ENCODE data around the gene SPATA18.

Gene SPATA18

DNA sequence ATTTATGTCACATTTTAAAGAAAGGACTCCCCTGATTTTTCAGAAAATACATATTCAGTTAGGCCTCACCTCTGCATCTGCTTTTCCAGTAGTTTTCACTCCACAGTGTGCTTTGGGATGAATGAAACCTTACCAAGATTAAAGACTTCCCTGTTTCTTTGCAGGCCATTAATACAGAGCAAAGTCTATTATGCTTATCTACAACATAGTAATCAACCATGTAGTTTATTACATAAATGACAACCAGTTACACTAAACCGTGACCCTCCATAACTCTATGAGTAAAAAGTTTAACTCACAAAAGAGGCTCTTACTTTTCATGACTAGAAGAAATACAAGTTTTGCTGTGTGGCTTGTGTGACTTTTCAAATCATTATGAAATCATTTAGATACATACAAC lies 33.3 kb upstream of the SPATA18 start:
- H3K36me3 ChIP-seq (ENCODE audit: control insufficient read depth, insufficient read depth, low read length): peaks cover 6% of the 10 kb centered on the region
- 0% methylated on average over 1 of the region's 1 CpG; no CpG with 5 or more reads in 1 of the 2 experiments for WGBS, 2 experiments
- H3K4me1 ChIP-seq (ENCODE audit: control insufficient read depth, insufficient read depth, low read length): peaks cover 5% of the 10 kb centered on the region
- no peak overlapping the region for H3K27ac ChIP-seq (ENCODE audit: insufficient read depth, low read depth, low read length, poor library complexity, severe bottlenecking)
- H3K4me3 ChIP-seq (ENCODE audit: insufficient read depth, low read depth, low read length): no peak overlapping the region
- H3K9me3 ChIP-seq (ENCODE audit: control insufficient read depth, low read length): no peaks in the 10 kb centered on the region
- H3K27me3 ChIP-seq (ENCODE audit: control insufficient read depth, insufficient read depth, low read length, poor library complexity, severe bottlenecking): no peaks in the 10 kb centered on the region

DNA sequence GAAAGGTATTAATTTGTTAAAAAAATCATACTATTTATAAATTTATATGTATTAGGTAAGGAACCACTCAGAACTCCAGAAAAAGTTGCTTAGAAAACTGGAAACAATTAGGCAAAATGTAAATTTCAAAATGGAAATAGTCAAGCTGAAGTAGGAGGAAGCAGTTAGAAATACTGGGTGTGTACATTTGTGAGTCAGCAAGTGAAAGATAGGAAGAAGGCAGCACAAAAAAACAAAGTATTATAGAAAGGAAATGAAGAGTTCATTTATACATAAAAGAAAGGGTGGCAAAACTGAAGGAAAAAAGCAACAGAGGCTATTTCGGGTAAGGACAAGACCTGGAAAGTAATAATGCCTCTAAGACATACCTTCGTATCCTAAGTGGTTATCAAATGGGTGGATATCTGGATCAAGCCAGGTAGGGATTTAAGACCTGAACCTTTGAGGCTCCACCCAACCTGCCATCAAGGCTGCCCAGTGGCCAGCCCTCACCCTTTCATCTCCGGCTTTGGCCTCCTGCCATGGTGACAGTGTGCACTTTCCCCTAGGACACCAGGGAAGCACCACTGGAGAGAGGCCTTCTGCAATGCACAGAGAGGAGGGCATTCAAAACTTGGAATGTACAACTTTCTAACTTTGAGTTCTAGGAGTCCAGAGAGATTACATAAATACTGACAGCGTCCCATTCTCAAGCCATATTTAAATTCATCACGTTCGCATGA lies 31.0 kb upstream of the SPATA18 start, which contains the start of gene LRRC66:
TSS of gene LRRC66 (minus strand) at position 428 of the 722 bp plus-strand sequence. CDS start 2,750 bp downstream, outside the sequence.
- WGBS, 2 experiments: 92 to 93% methylated on average over 6 of the region's 6 CpGs
- no peaks in the 10 kb centered on the region for H3K9me3 ChIP-seq (ENCODE audit: control insufficient read depth, low read length)
- H3K4me1 ChIP-seq (ENCODE audit: control insufficient read depth, insufficient read depth, low read length): peaks cover 1% of the 10 kb centered on the region
- H3K4me3 ChIP-seq (ENCODE audit: insufficient read depth, low read depth, low read length): no peak within 1 kb of the TSS
- no peak within 1 kb of the TSS for H3K27ac ChIP-seq (ENCODE audit: insufficient read depth, low read depth, low read length, poor library complexity, severe bottlenecking)
- peaks cover 16% of the 10 kb centered on the region for H3K36me3 ChIP-seq (ENCODE audit: control insufficient read depth, insufficient read depth, low read length)
- H3K27me3 ChIP-seq (ENCODE audit: control insufficient read depth, insufficient read depth, low read length, poor library complexity, severe bottlenecking): no peaks in the 10 kb centered on the region

DNA sequence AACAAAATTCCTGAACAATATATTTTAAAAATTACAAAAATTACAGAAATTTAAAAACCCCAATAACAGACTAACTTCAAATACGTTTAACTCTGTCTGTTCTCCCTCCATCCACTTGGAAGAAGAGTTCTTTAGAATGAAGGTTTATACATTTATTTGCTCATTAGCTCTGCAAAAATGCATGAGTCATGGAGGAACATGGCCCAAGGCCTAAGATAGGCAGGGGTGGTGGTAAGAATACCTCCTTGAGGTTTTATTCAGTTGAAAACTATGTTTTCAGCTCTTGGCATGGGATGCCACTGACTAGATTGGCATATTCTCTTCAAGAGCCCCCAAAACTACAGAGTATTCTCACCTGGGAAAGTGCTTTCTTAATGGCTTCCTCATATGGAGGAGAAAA lies 22.1 kb upstream of the SPATA18 start:
- Histone ChIP-seq H3K4me1 (ENCODE audit: control insufficient read depth, insufficient read depth, low read length) (no peaks in the 10 kb centered on the region), H3K4me3 (ENCODE audit: insufficient read depth, low read depth, low read length) (no peak overlapping the region), H3K27me3 (ENCODE audit: control insufficient read depth, insufficient read depth, low read length, poor library complexity, severe bottlenecking) (no peaks in the 10 kb centered on the region), H3K27ac (ENCODE audit: insufficient read depth, low read depth, low read length, poor library complexity, severe bottlenecking) (no peak overlapping the region), H3K9me3 (ENCODE audit: control insufficient read depth, low read length) (no peaks in the 10 kb centered on the region), H3K36me3 (ENCODE audit: control insufficient read depth, insufficient read depth, low read length) (peaks cover 23% of the 10 kb centered on the region)
- 100% methylated on average over 1 of the region's 1 CpG; no CpG with 5 or more reads in 1 of the 2 experiments for WGBS, 2 experiments

DNA sequence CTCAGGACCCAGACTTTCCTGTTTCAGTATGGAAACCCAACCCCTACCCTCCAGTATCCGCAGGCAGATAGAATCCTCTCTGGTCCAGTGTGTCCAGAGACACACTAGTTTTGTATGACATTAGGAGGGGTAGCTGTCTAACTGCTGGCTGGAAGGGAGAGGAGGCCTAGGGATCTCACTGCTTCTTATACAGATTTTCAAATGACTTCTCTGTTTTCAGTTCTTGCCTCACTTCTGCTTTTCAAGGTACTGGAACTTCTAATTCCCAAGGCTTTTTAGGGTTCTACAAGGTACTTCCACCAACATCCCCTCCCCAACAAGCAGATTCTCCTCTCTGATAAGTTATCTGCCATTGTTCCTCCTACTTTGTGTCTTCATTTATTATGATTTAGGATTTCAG lies 19.1 kb upstream of the SPATA18 start:
- H3K4me1 ChIP-seq (ENCODE audit: control insufficient read depth, insufficient read depth, low read length): peaks cover 12% of the 10 kb centered on the region
- 92% methylated on average over 1 of the region's 1 CpG; no CpG with 5 or more reads in 1 of the 2 experiments for WGBS, 2 experiments
- no peaks in the 10 kb centered on the region for H3K27me3 ChIP-seq (ENCODE audit: control insufficient read depth, insufficient read depth, low read length, poor library complexity, severe bottlenecking)
- no peaks in the 10 kb centered on the region for H3K9me3 ChIP-seq (ENCODE audit: control insufficient read depth, low read length)
- H3K4me3 ChIP-seq (ENCODE audit: insufficient read depth, low read depth, low read length): no peak overlapping the region
- H3K27ac ChIP-seq (ENCODE audit: insufficient read depth, low read depth, low read length, poor library complexity, severe bottlenecking): no peak overlapping the region
- peaks cover 18% of the 10 kb centered on the region for H3K36me3 ChIP-seq (ENCODE audit: control insufficient read depth, insufficient read depth, low read length)

DNA sequence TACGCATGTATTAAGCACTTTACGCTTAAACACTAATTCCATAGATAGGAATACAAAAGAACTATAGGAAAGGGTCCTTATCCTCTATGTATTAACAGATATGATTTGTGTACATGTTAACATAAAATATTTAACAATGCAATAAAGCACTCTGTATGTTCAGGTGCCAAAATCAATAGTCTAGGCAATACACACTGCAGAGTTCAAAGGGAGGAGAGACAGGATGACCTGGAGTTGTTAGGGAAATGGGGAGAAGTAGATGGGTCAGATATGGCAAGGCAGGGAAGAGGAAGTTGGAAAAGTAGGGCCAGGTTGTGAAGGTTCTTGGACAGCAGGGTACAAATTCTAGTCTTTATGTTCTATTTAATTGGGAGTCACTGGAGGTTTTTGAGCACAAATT lies 15.9 kb upstream of the SPATA18 start:
- Histone ChIP-seq H3K4me1 (ENCODE audit: control insufficient read depth, insufficient read depth, low read length) (peaks cover 14% of the 10 kb centered on the region), H3K4me3 (ENCODE audit: insufficient read depth, low read depth, low read length) (no peak overlapping the region), H3K27me3 (ENCODE audit: control insufficient read depth, insufficient read depth, low read length, poor library complexity, severe bottlenecking) (peaks cover 6% of the 10 kb centered on the region), H3K27ac (ENCODE audit: insufficient read depth, low read depth, low read length, poor library complexity, severe bottlenecking) (no peak overlapping the region), H3K36me3 (ENCODE audit: control insufficient read depth, insufficient read depth, low read length) (peaks cover 6% of the 10 kb centered on the region), H3K9me3 (ENCODE audit: control insufficient read depth, low read length) (no peaks in the 10 kb centered on the region)
- WGBS, 2 experiments: 100% methylated on average over 2 of the region's 2 CpGs; no CpG with 5 or more reads in 1 of the 2 experiments

DNA sequence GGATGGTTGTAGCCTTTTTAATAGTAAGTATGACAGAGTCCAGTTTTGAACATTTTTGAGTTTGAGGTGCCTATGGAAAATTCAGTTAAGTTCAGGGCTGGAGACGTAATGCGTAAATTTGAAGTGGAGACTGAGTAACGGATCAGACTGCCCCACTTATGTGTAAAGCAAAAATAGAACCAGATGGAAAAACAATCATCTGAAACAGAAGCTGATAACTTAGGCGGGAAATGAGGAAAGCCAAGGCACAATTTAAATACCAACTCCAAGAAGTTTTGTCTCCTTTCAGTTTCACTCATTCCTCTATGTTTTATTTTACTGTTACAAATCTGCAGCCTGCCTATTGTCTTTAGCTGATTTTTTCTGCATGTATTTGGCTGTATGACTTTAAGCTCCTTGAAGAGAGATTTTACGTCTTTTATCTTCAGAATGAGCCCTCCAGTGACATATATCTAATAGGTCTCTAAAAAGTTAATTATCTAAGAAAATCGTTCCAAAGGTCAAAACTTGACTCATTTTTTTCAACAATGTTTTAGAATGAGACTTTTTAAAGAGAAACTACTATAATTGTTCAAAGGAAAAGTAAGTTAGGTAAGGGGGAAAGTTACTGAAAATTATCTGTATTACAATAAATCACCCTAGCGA lies 14.1 kb upstream of the SPATA18 start:
- H3K36me3 ChIP-seq (ENCODE audit: control insufficient read depth, insufficient read depth, low read length): peaks cover 6% of the 10 kb centered on the region
- H3K27me3 ChIP-seq (ENCODE audit: control insufficient read depth, insufficient read depth, low read length, poor library complexity, severe bottlenecking): peaks cover 6% of the 10 kb centered on the region
- H3K4me1 ChIP-seq (ENCODE audit: control insufficient read depth, insufficient read depth, low read length): peaks cover 14% of the 10 kb centered on the region
- H3K9me3 ChIP-seq (ENCODE audit: control insufficient read depth, low read length): no peaks in the 10 kb centered on the region
- WGBS, 2 experiments: 82 to 90% methylated on average over 4 to 6 of the region's 7 CpGs
- H3K27ac ChIP-seq (ENCODE audit: insufficient read depth, low read depth, low read length, poor library complexity, severe bottlenecking): no peak overlapping the region
- H3K4me3 ChIP-seq (ENCODE audit: insufficient read depth, low read depth, low read length): peak overlapping the region; percentile 83

DNA sequence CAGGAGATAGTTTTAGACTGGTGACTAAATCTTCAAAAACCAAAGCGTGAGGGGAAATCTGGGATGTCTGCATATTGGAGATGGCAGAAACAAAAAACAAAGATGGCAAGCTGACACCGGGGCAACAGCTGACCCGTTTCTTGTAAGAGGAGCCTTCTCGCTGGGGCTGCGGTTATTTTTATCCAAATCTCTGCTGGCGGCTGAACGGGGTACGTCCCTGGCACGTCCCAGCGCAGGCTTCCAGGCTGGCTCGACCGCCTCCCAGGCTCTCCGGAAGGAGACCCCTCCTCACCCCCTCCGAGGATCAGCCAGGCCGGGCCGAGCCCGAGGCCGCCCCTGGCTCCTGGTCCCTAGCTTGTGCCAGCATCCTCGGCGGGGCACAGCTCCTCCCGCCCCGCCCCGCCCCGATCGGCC lies 13.4 kb upstream of the SPATA18 start:
- 0% methylated on average over 25 of the region's 25 CpGs for WGBS, 2 experiments
- Histone ChIP-seq H3K9me3 (ENCODE audit: control insufficient read depth, low read length) (no peaks in the 10 kb centered on the region), H3K4me1 (ENCODE audit: control insufficient read depth, insufficient read depth, low read length) (peaks cover 14% of the 10 kb centered on the region), H3K27ac (ENCODE audit: insufficient read depth, low read depth, low read length, poor library complexity, severe bottlenecking) (no peak overlapping the region), H3K27me3 (ENCODE audit: control insufficient read depth, insufficient read depth, low read length, poor library complexity, severe bottlenecking) (peaks cover 6% of the 10 kb centered on the region), H3K4me3 (ENCODE audit: insufficient read depth, low read depth, low read length) (peak overlapping the region; percentile 83), H3K36me3 (ENCODE audit: control insufficient read depth, insufficient read depth, low read length) (peaks cover 6% of the 10 kb centered on the region)

DNA sequence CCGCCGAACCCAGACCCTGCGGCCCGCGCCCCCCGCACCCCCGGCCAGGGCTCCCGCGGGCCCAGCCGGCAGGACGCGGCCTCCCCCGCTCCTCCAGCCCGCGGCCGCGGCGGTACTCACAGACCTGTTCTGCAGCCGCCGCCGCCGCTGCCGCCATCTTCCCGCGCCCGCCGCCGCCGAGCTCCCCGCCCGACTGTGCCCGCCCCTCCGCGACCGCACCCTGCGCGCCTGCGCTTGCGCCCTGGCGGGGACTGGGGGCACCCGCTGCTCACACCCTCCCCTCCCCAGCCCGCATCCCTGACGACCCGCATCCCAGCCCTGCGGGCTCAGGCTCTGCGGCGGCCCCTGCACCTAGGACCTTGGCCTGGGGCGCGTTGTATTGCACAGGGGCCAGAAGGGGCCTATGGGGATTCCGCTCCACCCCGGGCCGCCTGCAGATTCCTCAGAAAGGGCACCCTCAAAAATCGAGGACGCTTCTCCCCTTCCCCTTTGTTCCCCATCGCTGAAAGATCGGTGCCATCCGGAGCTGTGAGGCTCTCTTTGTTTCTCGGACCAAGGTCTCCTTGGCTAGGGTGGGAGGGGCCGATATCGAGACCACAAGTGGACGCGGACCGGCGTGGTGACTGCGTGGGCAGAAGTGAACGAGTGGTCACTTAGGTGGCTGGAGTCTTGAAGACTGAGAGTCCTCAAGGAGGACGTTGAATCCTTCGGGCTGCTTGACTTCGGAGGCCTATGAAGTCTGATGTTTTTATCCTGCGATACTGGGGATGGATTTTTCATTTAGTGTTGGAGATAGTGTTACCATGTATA lies 12.8 kb upstream of the SPATA18 start, which contains the start of gene SGCB:
TSS of gene SGCB (minus strand) at position 197 of the 810 bp plus-strand sequence. CDS start at position 157, 40 bp downstream.
- Histone ChIP-seq H3K27ac (ENCODE audit: insufficient read depth, low read depth, low read length, poor library complexity, severe bottlenecking) (peak within 1 kb of the TSS; percentile 44), H3K9me3 (ENCODE audit: control insufficient read depth, low read length) (no peaks in the 10 kb centered on the region), H3K27me3 (ENCODE audit: control insufficient read depth, insufficient read depth, low read length, poor library complexity, severe bottlenecking) (peaks cover 6% of the 10 kb centered on the region), H3K36me3 (ENCODE audit: control insufficient read depth, insufficient read depth, low read length) (peaks cover 6% of the 10 kb centered on the region), H3K4me3 (ENCODE audit: insufficient read depth, low read depth, low read length) (peak within 1 kb of the TSS; percentile 83), H3K4me1 (ENCODE audit: control insufficient read depth, insufficient read depth, low read length) (peaks cover 14% of the 10 kb centered on the region)
- WGBS, 2 experiments: 7% methylated on average over 70 of the region's 70 CpGs

DNA sequence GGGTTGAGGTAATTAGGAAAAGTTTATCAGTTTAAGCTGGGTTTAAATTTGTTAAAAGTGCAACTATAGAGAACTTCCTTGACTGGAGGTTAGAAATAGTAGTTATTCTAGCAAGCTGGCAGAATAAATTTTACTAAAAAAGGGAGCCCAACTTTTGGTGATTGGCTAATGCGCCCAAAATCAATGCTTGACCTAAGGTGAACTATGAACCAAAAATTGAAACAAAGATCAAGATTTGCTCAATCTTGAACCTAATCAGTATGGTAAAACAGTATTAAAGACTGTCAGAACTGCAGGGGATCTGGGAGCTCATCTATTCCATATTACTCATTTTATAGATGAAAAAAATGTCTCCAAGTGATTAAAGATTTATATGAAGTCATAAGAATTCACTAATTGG lies 6.1 kb upstream of the SPATA18 start:
- H3K9me3 ChIP-seq (ENCODE audit: control insufficient read depth, low read length): no peaks in the 10 kb centered on the region
- WGBS, 2 experiments: 93 to 100% methylated on average over 1 of the region's 1 CpG
- H3K4me1 ChIP-seq (ENCODE audit: control insufficient read depth, insufficient read depth, low read length): no peaks in the 10 kb centered on the region
- H3K36me3 ChIP-seq (ENCODE audit: control insufficient read depth, insufficient read depth, low read length): no peaks in the 10 kb centered on the region
- H3K27me3 ChIP-seq (ENCODE audit: control insufficient read depth, insufficient read depth, low read length, poor library complexity, severe bottlenecking): peaks cover 6% of the 10 kb centered on the region
- no peak overlapping the region for H3K4me3 ChIP-seq (ENCODE audit: insufficient read depth, low read depth, low read length)
- H3K27ac ChIP-seq (ENCODE audit: insufficient read depth, low read depth, low read length, poor library complexity, severe bottlenecking): no peak overlapping the region

DNA sequence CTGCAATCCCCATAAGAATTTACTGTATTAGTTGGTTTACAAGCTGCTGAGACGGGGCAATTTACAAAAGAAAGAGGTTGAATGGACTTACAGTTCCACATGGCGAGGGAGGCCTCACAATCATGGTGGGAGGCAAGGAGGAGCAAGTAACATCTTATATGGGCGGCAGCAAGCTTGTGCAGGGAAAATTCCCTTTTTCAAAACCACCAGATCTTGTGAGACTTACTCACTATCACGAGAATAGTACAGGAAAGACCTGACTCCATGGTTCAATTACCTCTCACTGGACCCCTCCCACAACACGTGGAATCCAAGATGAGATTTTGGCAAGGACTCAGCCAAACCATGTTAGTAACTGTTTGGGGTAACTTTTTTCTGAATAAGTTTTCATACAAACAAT lies 1.8 kb upstream of the SPATA18 start:
- no peaks in the 10 kb centered on the region for H3K9me3 ChIP-seq (ENCODE audit: control insufficient read depth, low read length)
- WGBS, 2 experiments: 86 to 89% methylated on average over 5 of the region's 5 CpGs
- peaks cover 5% of the 10 kb centered on the region for H3K4me1 ChIP-seq (ENCODE audit: control insufficient read depth, insufficient read depth, low read length)
- H3K4me3 ChIP-seq (ENCODE audit: insufficient read depth, low read depth, low read length): no peak overlapping the region
- H3K36me3 ChIP-seq (ENCODE audit: control insufficient read depth, insufficient read depth, low read length): no peaks in the 10 kb centered on the region
- H3K27ac ChIP-seq (ENCODE audit: insufficient read depth, low read depth, low read length, poor library complexity, severe bottlenecking): no peak overlapping the region
- peaks cover 30% of the 10 kb centered on the region for H3K27me3 ChIP-seq (ENCODE audit: control insufficient read depth, insufficient read depth, low read length, poor library complexity, severe bottlenecking)
